PC-9 (cell line): Measurements from ENCODE around the gene UROS.

Source experiments
- CTCF ChIP-seq: fragments of 200-600 bp; sonication (generic); conservative IDR thresholded peaks from 2 replicates; pipeline ENCODE4 v1.6.1; 2017; ENCODE audit warnings: mixed run types, antibody characterized with exemption, mild to moderate bottlenecking, moderate library complexity
- EZH2 ChIP-seq: fragments of 200-600 bp; sonication (generic); IDR thresholded peaks from 2 replicates; pipeline ENCODE4 v1.8.0; 2017; ENCODE audit warnings: antibody characterized with exemption, low read depth

GRCh38 chr10:125866421-125867029 lies 43.5 kb upstream of the UROS start:
- TF ChIP-seq CTCF (no peak), EZH2 (no peak)
